Thoracic aorta (tissue), 2 donors: ENCODE measurements around the gene ARHGEF19. TPM values are rescaled to one million over a fixed set of nuclear protein-coding genes. Genes with fewer than 3 reads are reported as not detected.

ENCODE experiments used
- ATAC-seq: fragments of 150-250 bp; one replicate; pipeline ENCODE4 v1.8.0; 2017; ENCODE audit warnings: low read depth; ENCODE audit not compliant: insufficient number of reproducible peaks, low FRiP score
- DNase-seq: peaks from one replicate; pipeline ENCODE4 v3.0.0-alpha.2; 2020; ENCODE audit warnings: low spot score
- H3K27ac ChIP-seq, 2 donors: fragments of 200-600 bp; sonication (generic); 1 replicate in 1 of 2; 2 replicates in 1 of 2; pipeline ENCODE4 v1.5.1; 2016; ENCODE audit warnings: mild to moderate bottlenecking in 2 of 2, moderate library complexity in 2 of 2
- H3K27me3 ChIP-seq: fragments of 200-600 bp; sonication (generic); replicated peaks from 2 replicates; pipeline ENCODE4 v1.6.0; 2016; ENCODE audit warnings: mild to moderate bottlenecking; ENCODE audit not compliant: insufficient read depth
- H3K36me3 ChIP-seq: fragments of 200-600 bp; sonication (generic); one replicate; pipeline ENCODE4 v1.5.1; 2016
- H3K4me1 ChIP-seq, 2 donors: fragments of 200-600 bp; sonication (generic); 1 replicate in 1 of 2; 2 replicates in 1 of 2; pipeline versions ENCODE4 v1.5.1 to v1.6.0; 2016; ENCODE audit warnings: low read depth in 2 of 2, mild to moderate bottlenecking in 1 of 2; ENCODE audit not compliant: control insufficient read depth in 1 of 2
- H3K4me3 ChIP-seq: fragments of 200-600 bp; sonication (generic); 2 replicates; pipeline ENCODE4 v1.5.1; 2016; ENCODE audit warnings: mild to moderate bottlenecking
- H3K9me3 ChIP-seq: fragments of 200-600 bp; sonication (generic); 2 replicates; pipeline ENCODE4 v1.5.1; 2016
- total RNA-seq, 2 donors: library from RNA; depleted of rRNA; stranded (reverse); fragments of >200 nt; gene quantifications; one replicate each; pipeline versions ENCODE4 v1.1.0 to v1.2.3, GENCODE V29; 2016
- TF ChIP-seq, protein P1 (sequence below): fragments of 200-600 bp; sonication (generic); IDR thresholded peaks from one replicate; pipeline ENCODE4 v1.5.1; 2019; ENCODE audit warnings: antibody characterized with exemption

The ARHGEF19 gene
- total RNA-seq, 2 donors from 2014 or later, result 8.1 to 8.5 TPM

DNA sequence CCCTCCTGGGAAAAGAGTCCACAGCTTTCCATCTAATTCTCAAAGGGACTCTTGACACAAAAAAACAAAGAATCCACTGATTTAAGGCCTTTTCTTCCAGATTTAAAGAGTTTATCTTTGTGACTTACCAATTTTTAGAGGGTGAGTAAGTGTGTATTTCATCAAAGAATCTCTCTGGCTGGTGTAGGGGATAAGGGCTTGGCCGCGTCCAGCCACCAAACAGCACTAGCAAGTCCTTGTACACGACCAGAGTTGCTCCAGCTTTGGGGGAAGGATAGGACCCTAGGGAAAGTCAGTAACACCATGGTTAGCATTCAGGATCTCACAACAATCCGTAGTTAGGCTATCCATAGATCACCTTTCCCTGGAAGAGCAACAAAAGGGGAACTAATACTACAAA, 44.0 kb upstream of the ARHGEF19 start:
- Histone ChIP-seq H3K36me3 (peaks cover 28% of the 10 kb centered on the region), H3K27ac (no peak overlapping the region), H3K9me3 (no peaks in the 10 kb centered on the region), H3K4me1 (peaks cover 32 to 62% of the 10 kb centered on the region in 2 donors), H3K4me3 (no peak overlapping the region), H3K27me3 (no peaks in the 10 kb centered on the region)
- DNase-seq (no peak), ATAC-seq (no peak)
- TF ChIP-seq, protein P1, sequence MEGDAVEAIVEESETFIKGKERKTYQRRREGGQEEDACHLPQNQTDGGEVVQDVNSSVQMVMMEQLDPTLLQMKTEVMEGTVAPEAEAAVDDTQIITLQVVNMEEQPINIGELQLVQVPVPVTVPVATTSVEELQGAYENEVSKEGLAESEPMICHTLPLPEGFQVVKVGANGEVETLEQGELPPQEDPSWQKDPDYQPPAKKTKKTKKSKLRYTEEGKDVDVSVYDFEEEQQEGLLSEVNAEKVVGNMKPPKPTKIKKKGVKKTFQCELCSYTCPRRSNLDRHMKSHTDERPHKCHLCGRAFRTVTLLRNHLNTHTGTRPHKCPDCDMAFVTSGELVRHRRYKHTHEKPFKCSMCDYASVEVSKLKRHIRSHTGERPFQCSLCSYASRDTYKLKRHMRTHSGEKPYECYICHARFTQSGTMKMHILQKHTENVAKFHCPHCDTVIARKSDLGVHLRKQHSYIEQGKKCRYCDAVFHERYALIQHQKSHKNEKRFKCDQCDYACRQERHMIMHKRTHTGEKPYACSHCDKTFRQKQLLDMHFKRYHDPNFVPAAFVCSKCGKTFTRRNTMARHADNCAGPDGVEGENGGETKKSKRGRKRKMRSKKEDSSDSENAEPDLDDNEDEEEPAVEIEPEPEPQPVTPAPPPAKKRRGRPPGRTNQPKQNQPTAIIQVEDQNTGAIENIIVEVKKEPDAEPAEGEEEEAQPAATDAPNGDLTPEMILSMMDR, result no peak

DNA sequence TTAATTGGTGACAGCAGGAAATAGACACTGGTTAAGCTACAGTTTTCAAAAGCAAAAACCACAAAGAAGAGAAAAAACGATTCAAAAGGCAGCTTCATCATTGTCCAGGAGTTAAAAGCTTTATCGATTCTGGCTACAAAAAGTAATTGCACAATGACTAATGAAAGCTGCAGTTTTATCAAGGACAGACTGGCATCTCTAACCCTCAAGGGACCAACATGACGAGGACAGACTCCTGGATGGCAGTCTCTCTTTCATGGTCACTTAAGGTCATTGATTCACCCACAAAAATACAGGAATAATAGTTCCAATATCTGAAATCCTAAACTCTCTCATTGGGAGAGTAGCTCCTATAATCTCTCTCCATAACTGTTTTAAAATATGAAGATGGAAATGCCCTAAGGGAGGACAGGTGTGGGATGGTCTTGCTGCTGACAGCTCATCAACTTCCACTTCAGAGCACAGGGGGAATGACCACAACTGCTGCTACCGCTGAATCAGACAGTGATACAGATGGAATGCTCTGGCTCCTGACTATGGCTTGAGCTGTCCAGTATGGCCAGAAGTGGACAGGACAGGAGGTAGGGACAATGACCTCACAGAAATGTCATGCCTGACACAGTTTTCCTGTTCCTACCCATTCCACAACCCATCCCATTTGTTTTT, 41.9 kb upstream of the ARHGEF19 start:
- Histone ChIP-seq H3K27ac (peak overlapping the region; percentile 34 to 52), H3K4me1 (peaks cover 37 to 68% of the 10 kb centered on the region in 2 donors), H3K36me3 (peaks cover 35% of the 10 kb centered on the region), H3K9me3 (no peaks in the 10 kb centered on the region), H3K27me3 (no peaks in the 10 kb centered on the region), H3K4me3 (no peak overlapping the region)
- TF ChIP-seq, protein P1, result no peak
- no peak for DNase-seq
- no peak for ATAC-seq

DNA sequence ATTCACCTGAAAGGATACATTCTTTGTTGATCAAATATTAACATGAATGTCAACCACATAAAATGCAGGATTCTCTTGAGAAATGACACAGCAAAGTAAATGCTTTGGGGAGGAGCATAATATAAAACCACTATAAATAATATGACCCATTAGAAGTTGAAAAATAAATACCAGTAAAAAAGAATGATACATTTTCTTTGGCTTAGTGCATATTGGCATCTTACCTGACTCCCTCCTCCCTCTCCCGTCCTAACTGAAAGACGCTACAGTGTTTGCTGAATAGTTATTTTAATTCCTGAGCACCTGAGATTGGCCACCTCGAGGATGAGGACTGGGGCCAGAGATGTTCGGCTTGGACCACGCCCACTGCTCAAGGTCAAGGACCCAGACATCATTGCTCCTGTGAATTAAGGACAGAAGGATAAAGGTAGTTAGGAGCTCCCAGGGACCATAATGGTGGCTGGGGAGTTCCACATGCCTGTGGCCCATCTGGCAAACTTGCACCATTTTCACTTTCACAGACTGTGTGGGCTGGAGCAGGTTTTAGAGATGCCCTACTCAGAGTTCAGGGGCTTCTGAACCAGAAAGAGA, 41.0 kb upstream of the ARHGEF19 start:
- DNase-seq (no peak), ATAC-seq (no peak)
- TF ChIP-seq, protein P1, result no peak
- Histone ChIP-seq H3K27me3 (no peaks in the 10 kb centered on the region), H3K36me3 (peaks cover 35% of the 10 kb centered on the region), H3K4me3 (no peak overlapping the region), H3K4me1 (peaks cover 43 to 73% of the 10 kb centered on the region in 2 donors), H3K27ac (peak overlapping the region; percentile 34 to 52), H3K9me3 (no peaks in the 10 kb centered on the region)

DNA sequence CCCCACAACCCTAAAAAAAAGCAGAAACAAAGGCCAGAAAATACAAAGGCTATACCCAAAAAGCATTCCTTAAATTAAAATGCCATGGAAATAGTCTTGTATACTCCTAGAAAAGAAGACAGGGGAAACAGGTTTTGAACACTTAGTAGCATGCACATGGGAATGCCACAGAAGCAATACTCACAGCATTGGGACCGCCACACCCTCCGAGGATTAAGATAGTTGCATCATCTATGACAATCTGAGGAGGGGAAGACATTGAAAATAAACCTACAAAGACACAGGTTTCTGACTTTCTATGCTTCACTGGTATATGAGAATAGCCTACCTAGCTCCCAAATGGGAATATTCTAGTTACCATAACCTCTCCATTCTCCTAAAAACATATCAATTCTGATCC, 40.5 kb upstream of the ARHGEF19 start:
- Histone ChIP-seq H3K27ac (peak overlapping the region; percentile 52 to 83), H3K4me3 (no peak overlapping the region), H3K9me3 (no peaks in the 10 kb centered on the region), H3K36me3 (peaks cover 35% of the 10 kb centered on the region), H3K27me3 (no peaks in the 10 kb centered on the region), H3K4me1 (peaks cover 49 to 73% of the 10 kb centered on the region in 2 donors)
- ATAC-seq (no peak), DNase-seq (no peak)
- TF ChIP-seq, protein P1, result no peak

DNA sequence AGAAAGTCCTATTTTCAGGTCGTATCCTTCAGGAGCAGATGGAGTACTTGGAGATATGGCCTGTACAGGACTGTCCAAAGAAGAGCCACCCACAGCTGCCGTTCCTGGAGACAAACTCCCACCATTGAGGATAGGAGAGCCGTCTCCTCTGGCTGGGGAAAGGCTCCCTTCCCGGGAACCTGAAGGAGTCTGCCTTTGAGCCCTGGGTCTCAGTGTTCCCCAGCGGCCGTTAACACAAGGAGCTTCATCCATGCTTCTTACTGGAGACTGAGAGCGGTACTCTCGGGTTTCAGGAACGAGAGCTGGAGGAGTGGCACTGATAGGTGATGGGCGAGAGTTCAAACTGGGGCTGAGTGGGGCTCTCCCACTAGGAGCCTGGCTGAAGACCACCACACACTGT, 38.9 kb upstream of the ARHGEF19 start:
- Histone ChIP-seq H3K27ac (peak overlapping the region; percentile 83 to 86), H3K9me3 (no peaks in the 10 kb centered on the region), H3K4me1 (peaks cover 60 to 80% of the 10 kb centered on the region in 2 donors), H3K36me3 (peaks cover 35% of the 10 kb centered on the region), H3K27me3 (no peaks in the 10 kb centered on the region), H3K4me3 (no peak overlapping the region)
- TF ChIP-seq, protein P1, result no peak
- ATAC-seq, result no peak
- DNase-seq, result no peak
